UCSD-AML1 (cell line): ENCODE data around the gene ETHE1.

Experiments
- DNase-seq: peaks from one replicate; lab custom pipeline; 2025; ENCODE audit not compliant: unreplicated experiment; lab: John Stamatoyannopoulos, UW

Gene ETHE1

GRCh38 chr19:43498233-43498842 lies 28.7 kb downstream of the ETHE1 start:
- no peak for DNase-seq

- DNase-seq, result no peak
These were observed 30.0 kb downstream of the ETHE1 start for GRCh38 chr19:43496960-43497359.

GRCh38 chr19:43495082-43495481 lies 31.9 kb downstream of the ETHE1 start:
- no peak for DNase-seq

- DNase-seq, result no peak
These were observed 36.2 kb downstream of the ETHE1 start for GRCh38 chr19:43490759-43491158.

- DNase-seq, result no peak
These were observed 36.9 kb downstream of the ETHE1 start for GRCh38 chr19:43489979-43490599.

GRCh38 chr19:43489310-43489709 lies 37.7 kb downstream of the ETHE1 start:
- peak; percentile 20 for DNase-seq

DNA sequence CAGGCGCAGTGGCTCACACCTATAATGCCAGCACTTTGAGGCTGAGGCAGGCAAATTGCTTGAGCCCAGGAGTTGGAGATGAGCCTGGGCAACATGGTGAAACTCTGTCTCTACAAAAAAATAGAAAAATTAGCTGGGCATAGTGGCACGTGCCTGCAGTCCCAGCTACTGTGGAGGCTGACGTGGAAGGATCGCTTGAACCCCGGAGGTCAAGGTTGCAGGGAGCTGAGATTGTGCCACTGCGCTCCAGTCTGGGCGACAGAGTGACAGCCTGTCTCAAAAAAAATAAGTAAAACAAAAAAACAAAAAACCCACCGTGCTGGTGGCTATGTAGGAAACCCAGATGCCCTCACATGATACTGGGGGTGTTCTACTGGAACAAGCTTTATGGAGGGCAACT lies 38.8 kb downstream of the ETHE1 start:
- DNase-seq, result no peak

- no peak for DNase-seq
These were observed 40.6 kb downstream of the ETHE1 start for GRCh38 chr19:43486412-43486811.

- no peak for DNase-seq
These were observed 41.0 kb downstream of the ETHE1 start for GRCh38 chr19:43485951-43486350.

DNA sequence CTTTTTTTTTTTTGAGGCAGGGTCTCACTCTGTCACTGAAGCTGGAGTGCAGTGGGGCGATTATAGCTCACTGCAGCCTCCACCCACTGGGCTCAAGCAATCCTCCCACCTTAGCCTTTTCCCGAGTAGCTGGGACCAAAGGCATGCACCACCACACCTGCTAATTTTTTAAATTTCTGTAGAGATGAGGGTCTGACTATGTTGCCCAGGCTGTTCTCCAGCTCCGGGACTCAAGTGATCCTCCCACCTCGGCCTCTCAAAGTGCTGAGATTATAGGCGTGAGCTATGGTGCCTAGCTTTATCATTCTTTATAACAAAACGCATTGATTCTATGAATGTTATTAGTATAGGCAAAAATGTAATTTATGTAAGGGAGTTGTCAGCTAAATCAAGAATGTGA lies 43.7 kb downstream of the ETHE1 start:
- no peak for DNase-seq

DNA sequence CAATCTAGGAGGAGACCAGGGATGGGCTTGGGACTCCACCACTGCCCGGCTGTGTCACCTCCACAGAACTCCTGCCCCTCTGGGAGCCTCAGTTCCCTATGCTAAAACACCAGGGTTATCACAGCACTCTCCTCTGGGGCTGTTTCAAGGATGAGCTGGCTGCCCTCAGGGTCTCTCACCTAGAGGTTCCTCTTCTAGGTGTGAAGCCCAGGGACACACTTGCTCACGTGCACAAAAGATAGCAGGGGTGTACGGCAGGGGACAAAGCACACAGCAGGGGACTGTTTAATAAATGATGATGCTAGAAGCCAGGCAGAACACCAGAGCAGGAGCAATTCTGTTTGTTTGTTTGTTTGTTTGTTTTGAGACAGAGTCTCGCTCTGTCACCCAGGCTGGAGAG lies 44.8 kb downstream of the ETHE1 start:
- no peak for DNase-seq

DNA sequence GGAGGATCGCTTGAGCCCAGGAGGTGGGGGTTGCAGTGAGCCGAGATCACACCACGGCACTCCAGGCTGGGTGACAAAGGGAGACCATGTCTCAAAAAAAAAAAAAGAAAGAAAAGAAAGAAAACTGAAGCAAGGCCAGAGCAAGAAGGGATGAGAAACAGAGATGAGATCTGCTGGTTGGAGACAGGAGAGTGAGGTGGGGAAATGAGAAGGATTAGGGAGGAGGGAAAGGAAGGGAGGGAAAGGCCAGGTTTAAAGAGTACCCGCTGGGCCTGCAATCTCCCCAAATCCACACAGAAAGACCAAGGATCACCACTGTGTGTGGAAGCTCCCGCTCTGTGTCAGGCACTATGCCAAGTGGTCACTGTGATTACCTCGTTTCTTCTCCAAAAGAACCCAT lies 45.3 kb downstream of the ETHE1 start:
- no peak for DNase-seq

- DNase-seq, result no peak
These were observed 46.4 kb downstream of the ETHE1 start for GRCh38 chr19:43480574-43480973.

GRCh38 chr19:43479961-43480561 lies 46.9 kb downstream of the ETHE1 start:
- no peak for DNase-seq

DNA sequence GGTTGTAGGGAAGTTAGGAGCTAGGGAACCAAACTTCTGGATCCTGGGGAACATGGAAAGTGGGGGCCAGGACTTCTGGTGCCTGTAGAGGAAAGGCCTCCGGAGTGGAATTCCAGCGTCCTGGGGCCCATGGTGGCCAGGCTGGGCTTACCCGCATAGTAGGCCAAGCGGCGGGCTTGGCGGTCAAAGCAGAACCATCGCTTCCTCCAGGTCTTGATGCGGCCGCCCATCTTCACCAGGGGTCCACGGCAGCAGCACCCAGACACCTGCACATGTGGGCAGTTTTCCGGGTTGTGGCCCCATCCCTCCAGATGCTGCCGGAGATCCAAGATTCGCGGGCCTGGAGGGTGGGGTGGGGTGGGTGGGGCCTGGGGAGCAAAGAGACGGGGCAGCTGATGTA lies 47.8 kb downstream of the ETHE1 start:
- DNase-seq, result no peak

GRCh38 chr19:43478323-43478722 lies 48.7 kb downstream of the ETHE1 start:
- DNase-seq, result no peak

- DNase-seq, result no peak
These were observed 50.4 kb downstream of the ETHE1 start for GRCh38 chr19:43476606-43477005.

GRCh38 chr19:43474986-43475705 lies 51.9 kb downstream of the ETHE1 start:
- peak; percentile 96 for DNase-seq

DNA sequence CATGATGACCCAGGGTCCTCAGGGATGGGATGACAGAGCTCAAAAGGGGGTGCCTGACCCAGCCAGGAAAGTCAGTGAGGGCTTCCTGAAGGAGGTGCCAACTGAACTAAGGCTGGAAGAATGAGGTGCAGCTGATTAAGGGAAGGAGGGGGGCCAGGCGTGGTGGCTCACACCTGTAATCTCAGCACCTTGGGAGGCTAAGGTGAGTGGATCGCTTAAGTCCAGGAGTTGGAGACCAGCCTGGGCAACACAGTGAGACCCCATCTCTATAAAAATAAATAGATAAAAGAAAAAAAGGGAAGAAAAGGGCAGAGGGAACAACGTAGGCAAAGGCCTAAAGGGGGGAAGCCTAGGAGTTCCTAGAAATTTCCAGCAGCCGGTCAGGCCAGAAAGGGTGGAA lies 52.5 kb downstream of the ETHE1 start:
- no peak for DNase-seq

DNA sequence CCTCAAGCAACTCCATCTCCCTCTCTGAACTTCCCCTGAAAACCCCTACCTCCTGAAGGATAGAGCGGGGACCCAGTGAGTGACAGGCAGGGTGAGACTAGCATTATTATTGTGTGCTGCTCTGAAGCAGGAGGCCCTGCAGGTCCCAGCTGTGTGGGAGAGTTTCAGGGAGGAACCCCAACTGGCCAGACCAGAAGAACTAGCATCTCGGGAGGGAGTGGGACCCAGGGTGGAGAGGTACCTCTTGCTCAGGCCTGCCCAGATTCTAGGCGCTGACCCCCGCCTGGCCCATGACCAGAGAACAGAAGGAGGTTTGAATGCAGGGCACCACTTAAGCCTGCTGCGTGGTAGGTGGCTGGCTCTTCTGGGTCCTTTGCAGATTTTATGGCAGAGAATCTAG lies 55.9 kb downstream of the ETHE1 start:
- DNase-seq, result no peak

GRCh38 chr19:43470288-43470687 lies 56.7 kb downstream of the ETHE1 start:
- no peak for DNase-seq

DNA sequence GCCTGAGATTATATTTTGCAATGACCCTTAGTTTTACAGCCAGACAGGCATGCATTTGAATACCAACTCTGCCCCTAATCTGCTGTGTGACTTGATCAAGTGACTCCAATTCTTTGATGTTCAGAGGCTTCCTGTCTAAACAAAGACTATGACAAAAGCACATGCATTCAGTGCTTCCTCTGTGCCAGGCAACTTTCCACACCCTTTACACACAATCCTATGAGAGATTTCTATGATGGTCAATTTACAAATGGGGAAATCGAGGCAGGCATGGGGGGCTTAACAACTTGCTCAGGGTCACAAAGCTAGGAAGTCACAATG lies 57.9 kb downstream of the ETHE1 start:
- DNase-seq, result no peak
